HL-60/S4 treated with phorbol 12-myristate 13-acetate at 8.2 ng/mL for 4 days and 3 days (cell line): ENCODE results near the gene ADCY2.

Source experiments
- in situ Hi-C: fragments of 300-500 bp; cut with MboI; formaldehyde crosslinking; loops from 2 replicates; pipeline ENCODE4 v1.15.0; 2022; ENCODE audit warnings: low sequenced_read_pairs

ADCY2 gene

DNA sequence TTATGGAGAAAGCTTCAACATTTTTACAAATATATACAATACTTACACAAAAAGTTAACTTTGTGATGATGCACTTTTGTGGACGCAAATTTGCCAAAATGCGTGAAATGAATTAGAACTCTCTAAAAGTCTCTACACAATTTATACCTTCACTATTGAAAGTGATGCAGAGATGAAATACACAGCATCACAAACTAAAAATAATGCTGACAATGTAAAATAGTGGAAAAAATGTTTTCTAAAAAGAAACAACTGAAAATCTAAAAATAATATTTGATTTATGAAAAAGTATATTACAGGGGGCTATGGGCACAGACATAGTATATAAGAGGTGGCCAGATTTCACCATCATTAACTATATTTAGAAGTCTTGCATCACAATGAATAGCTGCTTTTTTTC lies 188.8 kb downstream of the ADCY2 start:
- in situ Hi-C loops = no loop called here

DNA sequence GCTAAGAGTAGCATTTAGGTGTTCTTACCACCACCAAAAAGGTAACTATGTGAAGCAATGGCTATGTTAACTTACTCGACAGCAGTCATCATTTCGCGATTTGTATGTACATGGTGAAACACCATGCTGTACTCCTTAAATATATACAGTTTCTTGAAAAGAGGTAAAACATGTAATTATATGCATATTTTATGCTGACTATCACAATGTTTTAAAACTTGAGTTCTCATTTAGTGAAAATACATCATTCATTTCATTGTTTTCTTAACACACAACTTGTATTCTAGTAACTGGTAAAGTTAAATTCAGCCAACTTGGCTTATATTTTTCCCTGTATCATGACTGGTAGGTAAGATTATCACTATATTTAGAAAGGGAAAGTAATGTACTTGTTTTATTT lies 189.9 kb downstream of the ADCY2 start:
- in situ Hi-C loops = no loop called here

- in situ Hi-C loops = no loop called here
Observed at GRCh38 chr5:7586480-7586879, 190.5 kb downstream of the ADCY2 start.

DNA sequence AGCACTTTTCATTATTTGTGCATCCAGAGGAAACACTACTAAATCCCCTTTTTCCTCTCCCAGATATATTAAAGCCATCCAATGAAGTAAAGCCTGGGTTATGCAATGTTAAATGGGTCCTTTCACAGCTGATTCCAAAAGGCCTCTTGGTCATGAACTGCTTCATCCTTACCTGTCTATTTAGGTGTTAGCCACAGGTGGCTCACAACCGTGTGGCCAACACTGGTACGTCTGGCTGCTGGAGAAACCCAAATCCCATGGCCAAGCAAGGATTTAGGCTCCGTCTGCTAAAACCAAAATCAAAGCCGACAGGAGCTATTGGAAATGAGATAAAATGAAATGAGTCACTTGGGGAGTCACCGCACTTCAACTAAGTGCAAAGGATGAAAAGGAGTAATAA lies 193.9 kb downstream of the ADCY2 start:
- in situ Hi-C loops = no loop called here

DNA sequence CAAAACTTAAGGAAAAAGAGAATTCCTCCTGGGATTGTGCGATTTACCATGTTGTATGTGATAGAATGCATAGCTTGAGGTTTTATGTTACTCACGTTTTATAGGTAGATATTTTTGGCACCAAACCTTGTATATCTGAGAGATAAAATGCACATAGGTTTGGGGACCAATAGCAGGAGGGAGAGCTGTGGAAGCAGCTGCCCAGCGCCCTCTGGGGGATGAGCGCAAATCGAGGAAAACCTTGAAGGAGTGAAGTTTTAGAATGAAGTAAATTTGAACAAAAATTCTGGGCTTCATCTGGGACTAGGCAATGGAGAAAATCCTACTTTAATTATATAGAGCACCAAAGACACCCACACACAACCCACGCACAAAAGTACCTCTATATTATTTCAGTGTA lies 197.0 kb downstream of the ADCY2 start:
- in situ Hi-C loops = no loop called here

- in situ Hi-C loops = no loop called here
Observed at GRCh38 chr5:7597059-7597642, 201.2 kb downstream of the ADCY2 start.

DNA sequence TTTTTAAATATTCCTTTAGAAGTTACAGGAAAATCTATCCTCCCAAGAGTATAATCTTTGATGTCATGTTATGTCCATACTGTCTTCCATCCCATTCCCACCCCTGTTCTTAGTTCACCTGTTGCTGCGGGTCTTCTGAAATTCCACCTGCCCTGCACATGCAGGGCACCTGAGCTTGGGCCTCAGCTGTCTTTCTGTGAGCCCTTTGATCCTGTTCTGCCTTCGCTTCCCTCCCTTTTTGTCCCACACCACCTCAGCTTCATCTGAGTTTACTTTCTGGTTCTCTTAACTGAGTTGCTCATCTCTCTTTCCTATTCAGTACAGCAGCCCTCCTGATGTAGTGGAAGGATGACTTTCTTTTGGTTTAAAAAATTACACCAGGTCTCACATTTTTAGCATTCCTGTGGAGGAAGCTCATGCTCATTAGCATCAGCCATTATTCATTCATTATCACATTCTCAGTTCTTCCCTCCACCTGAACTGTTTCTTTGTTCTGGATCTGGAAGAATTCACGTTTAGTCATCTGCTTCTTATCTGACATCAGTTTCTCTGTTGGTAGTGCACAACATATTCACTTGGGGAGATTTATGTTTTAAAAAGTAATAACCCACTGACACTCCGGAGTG lies 211.0 kb downstream of the ADCY2 start:
- in situ Hi-C loops = no loop called here

DNA sequence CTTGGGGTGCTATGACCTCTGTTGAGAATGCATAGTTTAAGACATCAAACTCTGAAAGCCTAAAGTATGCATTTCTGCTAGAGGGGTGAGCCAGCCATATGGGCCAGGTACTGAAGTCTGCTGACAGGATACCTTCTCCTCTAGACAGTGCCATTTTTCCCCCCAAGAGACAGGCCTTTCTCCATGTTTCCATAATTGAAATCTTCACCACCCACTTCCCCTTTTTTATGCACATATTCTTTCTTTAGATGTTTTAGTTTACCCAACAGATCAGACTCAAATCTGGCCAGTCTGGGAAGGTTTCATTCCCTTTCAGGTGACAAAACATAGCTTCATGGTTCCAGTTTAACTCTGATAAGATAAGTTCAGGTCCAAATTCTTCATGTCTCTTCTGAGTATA lies 212.8 kb downstream of the ADCY2 start:
- in situ Hi-C loops = no loop called here

DNA sequence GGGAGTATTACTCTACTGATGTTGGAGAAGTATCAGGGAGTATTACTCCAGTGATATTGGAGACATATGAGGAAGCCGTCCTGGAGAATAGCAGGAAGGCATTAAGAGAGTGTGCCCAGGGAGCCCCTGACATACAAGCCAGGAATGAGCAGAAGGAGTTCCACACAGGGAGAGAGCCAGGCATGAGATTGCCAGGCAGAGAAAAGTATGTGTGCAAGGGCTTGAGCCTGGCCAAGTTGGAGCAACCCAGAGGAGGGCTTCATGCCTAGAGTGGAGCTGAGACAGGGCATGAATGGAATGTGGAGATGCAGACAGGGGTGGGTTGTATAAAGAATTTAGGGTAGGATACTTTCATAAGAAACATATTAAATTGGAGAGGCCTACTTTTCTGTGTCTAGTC lies 213.8 kb downstream of the ADCY2 start:
- in situ Hi-C loops = no loop called here

DNA sequence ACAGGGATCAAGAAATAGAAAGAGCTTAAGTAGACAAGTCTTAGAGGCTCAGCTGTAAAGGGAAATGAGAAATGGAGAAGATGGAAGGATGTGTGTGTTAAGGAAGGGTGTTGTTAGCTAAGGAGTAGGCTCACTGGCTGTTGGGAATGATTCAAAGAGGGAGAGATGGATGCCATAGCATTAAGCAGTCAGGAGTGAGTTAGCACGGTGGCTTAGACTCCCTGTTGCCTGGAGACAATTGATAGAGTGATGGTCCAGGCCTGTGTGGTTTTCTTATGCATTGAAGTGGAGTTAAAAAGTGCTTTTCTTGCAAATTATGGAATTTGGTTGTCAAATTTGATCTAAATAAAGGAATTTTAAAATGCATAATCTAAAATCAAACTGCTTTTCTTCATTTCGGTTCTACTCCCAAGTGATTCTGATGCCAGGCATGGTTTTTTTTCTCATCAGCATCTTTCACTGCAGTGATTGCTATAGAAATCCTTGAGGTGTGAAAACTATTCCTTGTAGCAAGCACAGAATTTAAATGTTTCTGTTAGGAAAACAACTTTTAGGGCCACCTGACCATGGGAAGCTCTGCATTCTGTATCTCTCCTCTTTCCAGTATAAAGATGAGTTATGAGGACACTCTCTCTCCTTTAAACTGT lies 214.7 kb downstream of the ADCY2 start:
- in situ Hi-C loops = no loop called here

DNA sequence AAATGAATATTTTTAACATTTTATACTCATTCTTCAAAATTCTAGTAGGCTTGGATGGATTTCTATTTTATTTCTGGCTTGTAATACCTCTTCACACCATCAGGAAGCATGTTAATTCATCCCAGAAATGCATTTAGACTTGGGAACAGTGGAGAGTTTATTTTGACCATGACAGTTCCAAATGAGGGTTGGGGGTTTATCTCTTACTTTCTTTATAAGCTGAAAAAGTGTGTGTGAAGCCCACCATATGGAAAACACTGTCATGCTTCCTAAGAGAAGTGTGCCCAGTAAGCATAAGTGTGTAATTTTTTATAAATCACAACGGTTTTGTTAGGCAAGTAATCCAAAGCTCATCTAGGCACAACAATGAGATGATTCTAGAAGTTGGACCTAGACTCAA lies 215.6 kb downstream of the ADCY2 start:
- in situ Hi-C loops = no loop called here

DNA sequence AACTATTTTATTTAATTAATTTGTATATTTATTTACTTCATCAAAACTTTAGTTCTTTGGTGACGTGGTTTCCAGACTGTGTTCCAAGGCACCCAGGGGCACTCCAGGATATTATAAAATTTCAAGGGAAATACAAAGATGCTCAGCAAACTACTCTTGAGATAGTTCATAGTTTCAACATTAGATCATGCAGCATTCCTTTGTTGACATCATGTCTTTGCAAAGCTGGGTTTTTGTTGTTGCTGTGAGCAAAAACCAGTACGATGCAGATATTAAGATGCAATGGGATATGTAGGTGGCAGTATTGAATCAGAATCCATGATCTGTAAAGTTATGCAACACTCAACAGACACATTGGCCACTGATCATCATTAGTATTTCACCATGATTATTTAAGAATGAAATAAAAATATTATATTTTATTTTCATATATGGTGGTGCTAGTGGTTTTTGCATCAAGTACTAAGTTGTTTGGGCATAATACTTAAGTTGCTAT lies 219.7 kb downstream of the ADCY2 start:
- in situ Hi-C loops = no loop called here

DNA sequence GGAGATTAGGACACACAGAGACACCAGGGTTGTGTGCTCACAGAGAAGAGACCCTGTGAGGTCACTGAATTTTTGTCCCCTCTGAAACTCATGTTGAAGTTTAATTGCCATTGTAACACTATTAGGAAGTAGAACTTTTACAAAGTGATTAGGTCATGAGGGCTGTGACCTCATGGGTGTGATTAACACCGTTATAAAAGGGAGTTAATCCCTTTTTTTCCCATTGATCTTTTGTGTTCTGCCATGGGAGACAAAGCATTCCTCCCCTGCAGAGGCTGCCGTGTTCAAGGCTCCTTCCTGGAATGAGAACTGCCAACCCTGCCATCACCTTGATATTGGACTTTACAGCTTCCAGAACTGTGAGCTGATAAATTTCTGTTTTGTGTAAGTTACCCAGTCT lies 221.0 kb downstream of the ADCY2 start:
- in situ Hi-C loops = no loop called here

- in situ Hi-C loops = no loop called here
Observed at GRCh38 chr5:7622498-7622897, 226.6 kb downstream of the ADCY2 start.

- in situ Hi-C loops = no loop called here
Observed at GRCh38 chr5:7625740-7626139, 229.8 kb downstream of the ADCY2 start.

DNA sequence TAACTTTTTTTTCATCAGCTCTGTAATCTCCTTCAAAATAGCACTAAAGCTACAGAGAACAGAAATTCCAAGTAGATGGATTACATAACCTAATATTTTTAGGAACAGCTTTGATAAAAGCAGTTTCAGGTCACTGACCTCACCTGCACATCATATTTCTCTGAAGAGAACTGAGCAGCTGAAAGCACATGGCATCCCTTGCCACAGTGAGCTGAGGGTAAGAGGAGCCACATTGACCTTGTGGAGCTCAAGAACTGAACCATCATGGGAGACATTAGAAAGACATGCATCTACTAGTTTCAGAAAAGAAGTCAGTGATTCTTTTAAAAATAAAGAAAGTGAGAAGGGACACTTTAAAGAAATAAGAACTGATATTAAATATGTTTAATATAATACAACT lies 232.3 kb downstream of the ADCY2 start:
- in situ Hi-C loops = no loop called here

DNA sequence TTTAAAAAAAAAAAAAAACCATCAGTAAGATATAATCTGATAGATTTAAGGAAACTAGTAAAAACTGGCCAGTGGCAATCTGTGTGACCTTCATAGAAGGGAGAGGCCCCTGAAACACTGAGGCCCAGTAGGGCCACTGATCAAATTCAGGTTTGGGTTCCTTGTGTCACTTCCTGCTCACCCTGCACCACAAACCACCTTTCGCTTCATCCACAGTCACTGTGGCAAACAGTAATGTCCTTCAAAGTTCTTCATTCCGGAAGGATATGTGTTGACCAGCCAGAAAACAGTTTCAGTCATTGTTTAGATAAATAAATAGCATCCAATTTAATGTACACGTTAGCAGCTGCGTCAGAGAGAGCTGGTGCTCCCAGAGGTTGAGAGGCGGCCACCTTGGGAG lies 232.9 kb downstream of the ADCY2 start:
- in situ Hi-C loops = no loop called here

- in situ Hi-C loops = no loop called here
Observed at GRCh38 chr5:7629561-7629960, 233.6 kb downstream of the ADCY2 start.

DNA sequence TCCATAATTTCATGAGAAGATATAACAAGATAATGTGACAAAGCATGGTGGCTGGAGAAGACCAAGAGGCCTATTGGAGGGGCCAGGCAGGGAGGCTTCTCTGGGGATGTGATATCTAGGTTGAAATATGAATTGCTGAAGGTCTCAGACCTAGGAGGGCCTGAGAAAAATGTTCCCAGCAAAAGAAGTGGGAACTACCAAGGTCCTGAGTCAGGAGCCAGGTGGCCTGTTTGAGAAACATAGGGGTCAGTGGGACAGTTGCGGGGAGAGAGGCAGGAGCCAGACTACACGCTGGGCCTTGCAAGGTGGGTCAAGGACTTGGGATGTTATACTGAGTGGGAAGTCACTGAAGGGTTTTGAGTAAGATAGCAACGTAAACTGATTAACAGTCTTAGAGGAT lies 238.9 kb downstream of the ADCY2 start:
- in situ Hi-C loops = no loop called here

- in situ Hi-C loops = no loop called here
Observed at GRCh38 chr5:7638456-7638855, 242.5 kb downstream of the ADCY2 start.

GRCh38 chr5:7642029-7642428 lies 246.1 kb downstream of the ADCY2 start:
- in situ Hi-C loops = no loop called here

DNA sequence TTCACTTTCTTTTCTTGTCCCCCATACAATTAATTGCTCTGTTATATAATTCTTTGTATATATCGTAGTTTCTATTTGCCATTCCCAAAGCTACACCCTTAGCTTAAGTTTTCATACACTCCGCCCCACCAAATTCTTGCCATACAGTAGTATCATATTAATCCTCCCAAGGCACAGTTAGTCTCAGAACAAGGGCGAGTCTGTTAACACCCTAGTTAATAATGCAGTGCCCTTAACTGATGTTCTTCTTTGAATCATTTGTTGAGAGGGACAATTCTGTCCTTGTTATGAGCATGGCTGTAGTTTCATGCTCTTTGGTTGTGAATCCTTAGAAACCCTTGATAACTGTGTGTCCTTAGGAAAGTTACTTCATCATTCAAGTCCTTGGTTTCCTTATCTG lies 248.8 kb downstream of the ADCY2 start:
- in situ Hi-C loops = no loop called here

DNA sequence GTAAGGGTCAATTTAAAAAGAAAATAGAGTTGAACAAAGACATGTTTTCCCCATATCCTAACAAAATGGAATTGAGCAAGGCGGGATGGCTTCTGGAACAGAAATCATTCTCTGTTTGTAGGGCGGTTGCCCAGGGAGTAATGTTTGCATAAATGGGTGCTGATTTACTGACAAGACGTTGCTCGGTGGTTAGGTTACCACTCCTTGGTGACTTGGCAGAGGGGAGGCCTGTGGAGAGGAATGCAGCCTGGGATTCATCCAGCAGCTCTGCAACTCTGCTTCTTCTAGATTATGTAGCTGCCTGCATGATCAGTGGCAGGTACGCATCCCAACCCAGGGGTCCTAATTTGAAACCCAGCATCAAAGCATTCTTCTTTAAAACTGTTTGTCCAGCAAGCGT lies 254.8 kb downstream of the ADCY2 start:
- in situ Hi-C loops = no loop called here
